GM04503 (cell line): ENCODE results near the gene JAGN1.
"Not testable (repeated sequence)": the region's sequence is repeated elsewhere in the genome, so short reads cannot be mapped to it uniquely, and the experiment has no call there.

ENCODE experiments used
- DNase-seq: peaks from one replicate; pipeline ENCODE4 v3.0.0-alpha.2; 2012; ENCODE audit warnings: low read depth

The JAGN1 gene

DNA sequence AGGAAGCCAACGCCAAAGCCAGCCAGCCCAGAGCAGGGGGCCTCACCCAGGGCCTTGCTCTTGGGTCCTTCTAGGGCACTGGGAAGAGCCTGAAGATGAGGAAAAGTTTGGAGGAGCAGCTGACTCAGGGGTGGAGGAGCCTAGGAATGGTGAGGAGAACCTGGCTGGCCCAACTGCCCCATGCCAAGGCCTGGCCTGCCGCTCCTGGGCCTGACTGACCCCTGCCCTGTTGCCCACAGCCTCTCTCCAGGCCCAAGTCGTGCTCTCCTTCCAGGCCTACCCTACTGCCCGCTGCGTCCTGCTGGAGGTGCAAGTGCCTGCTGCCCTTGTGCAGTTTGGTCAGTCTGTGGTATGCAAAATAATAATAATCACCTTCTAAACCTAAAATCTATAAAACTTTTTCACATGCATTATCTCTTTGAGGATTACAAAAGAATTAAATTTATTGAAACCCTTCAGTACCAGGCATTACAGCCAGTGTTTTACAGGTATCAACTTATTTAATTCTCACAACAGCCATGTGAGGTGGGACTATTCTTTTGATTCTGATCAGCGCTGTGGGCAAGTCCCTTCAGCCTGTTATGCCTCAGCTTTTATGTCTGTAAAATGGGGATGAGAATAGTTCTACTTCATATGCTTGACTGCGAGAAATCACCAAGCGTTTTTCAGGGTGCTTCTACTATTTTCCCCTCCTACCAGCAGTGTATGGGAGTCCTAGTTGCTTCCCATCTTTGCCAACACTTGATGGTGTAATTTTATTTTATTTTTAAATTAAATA is 28.0 kb downstream of the JAGN1 start:
- no peak for DNase-seq

DNA sequence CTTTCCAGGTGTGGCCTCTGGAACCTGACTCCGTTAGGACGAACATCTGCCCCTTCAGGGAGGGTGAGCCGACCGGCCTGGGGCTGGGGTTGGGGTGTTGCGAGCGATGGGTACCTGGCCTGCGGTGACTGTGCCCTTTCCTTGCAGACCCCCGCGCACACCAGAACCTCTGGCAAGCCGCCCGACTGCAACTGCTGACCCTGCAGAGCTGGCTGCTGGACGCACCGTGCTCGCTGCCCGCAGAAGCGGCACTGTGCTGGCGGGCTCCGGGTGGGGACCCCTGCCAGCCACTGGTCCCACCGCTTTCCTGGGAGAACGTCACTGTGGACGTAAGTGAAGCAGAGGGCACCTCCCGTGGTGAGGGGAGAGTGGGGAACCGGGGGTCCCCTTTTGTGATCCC is 37.7 kb downstream of the JAGN1 start:
- no peak for DNase-seq

DNA sequence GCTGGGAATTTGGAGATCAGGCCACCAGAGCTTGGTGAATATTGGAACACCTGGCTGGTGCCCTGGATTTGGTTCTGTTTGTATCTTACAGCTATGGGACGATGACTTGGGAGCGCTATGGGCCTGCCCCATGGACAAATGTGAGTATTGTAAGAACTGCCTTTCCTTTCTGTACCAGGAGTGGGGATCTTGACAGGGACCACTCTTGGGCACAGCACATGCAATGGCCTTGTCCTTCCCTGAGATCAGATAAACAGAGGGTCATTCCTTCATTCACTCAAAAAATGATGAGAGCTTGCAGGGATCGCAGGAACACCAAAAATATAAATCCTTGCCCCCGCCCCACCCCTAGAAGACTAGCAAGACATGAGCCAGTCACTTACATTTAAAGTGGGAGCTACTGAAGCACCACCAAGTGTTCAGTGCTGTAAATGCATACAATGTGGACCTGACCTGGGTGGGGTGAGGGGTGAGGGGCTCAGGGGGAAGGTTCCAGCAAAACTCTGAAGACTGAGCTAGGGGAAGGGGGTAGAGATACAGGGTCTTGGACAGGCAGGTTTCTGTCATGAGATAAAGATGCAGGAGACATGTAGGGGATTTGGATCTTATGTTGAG is 40.5 kb downstream of the JAGN1 start:
- DNase-seq, result no peak

DNA sequence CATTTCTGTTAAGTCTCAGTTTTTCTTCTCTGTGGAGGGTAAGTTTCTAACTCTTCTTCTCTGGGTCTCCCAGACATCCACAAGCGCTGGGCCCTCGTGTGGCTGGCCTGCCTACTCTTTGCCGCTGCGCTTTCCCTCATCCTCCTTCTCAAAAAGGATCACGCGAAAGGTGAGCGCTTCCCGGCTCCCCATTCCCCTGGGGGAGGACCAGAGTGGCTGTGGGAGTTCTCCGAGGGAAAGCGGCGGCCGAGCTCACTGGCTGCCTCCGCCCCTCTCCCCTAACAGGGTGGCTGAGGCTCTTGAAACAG is 42.1 kb downstream of the JAGN1 start:
- DNase-seq, result no peak

DNA sequence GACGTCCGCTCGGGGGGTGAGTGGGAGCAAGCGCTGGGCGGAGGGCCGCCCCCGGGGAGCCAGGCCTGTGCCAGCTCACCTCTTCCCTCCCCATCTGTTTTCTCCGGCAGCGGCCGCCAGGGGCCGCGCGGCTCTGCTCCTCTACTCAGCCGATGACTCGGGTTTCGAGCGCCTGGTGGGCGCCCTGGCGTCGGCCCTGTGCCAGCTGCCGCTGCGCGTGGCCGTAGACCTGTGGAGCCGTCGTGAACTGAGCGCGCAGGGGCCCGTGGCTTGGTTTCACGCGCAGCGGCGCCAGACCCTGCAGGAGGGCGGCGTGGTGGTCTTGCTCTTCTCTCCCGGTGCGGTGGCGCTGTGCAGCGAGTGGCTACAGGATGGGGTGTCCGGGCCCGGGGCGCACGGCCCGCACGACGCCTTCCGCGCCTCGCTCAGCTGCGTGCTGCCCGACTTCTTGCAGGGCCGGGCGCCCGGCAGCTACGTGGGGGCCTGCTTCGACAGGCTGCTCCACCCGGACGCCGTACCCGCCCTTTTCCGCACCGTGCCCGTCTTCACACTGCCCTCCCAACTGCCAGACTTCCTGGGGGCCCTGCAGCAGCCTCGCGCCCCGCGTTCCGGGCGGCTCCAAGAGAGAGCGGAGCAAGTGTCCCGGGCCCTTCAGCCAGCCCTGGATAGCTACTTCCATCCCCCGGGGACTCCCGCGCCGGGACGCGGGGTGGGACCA is 42.6 kb downstream of the JAGN1 start:
- DNase-seq, result no peak

DNA sequence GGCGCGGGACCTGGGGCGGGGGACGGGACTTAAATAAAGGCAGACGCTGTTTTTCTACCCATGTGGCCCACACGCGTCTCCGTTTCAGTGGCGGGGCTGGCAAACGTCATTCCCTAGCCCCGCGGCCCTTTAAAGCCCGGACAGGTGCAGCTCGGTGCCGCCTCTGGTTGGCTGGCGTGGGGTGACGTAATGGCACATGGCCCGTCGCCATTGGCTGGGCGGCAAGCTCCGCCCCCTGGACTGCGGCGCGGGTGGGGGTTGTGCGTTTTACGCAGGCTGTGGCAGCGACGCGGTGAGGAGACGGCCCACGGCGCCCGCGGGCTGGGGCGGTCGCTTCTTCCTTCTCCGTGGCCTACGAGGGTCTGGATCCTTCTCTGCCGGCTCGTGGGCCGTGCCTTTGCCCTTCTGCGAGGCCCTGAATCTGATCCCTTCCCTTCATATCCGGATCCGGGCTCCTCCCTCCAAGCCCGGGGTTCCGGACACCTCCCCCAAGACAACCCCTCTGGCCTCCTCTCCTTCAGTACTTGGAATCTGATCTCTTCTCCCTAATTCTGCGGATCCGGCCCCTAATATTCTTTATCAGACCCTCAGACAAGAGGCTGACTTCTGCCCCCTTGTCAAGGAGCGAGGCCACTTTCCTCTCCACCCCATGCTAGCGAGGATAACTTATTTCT is 43.3 kb downstream of the JAGN1 start, which contains the start of gene CRELD1:
Gene CRELD1, plus strand, starts transcription at position 274 of the 674 bp plus-strand sequence. CDS start 605 bp downstream, outside the sequence.
- no peak for DNase-seq

DNA sequence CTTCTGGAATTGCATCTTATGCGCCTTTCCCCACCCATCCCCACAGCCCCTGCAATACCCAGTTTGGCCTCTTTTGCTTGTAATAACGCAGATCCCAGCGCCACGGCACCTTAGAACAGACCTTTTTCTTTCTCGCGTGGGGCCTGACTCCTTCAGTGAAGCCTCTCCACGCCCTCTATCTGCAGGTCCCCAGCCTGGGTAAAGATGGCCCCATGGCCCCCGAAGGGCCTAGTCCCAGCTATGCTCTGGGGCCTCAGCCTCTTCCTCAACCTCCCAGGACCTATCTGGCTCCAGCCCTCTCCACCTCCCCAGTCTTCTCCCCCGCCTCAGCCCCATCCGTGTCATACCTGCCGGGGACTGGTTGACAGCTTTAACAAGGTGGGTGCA is 43.8 kb downstream of the JAGN1 start:
- no peak for DNase-seq

DNA sequence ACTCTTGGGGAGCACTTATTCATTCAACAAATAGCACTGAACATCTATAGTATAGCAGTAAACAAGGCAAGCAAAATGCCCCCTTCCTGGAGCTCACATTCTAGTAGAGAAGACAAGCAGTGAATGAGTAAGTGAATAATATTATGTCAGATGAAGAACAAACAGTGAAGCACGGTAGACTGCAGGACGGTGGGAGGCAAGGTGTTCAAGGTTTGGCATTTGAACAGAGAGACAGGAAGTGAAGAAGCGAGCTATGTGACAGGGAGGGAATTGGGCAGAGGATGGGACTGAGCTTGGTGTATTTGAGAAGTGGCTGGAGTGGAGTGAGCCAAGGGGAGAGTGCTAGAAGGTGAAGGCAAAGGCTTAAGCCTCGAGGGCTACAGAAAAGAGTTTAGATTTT is 44.6 kb downstream of the JAGN1 start:
- DNase-seq, result no peak

DNA sequence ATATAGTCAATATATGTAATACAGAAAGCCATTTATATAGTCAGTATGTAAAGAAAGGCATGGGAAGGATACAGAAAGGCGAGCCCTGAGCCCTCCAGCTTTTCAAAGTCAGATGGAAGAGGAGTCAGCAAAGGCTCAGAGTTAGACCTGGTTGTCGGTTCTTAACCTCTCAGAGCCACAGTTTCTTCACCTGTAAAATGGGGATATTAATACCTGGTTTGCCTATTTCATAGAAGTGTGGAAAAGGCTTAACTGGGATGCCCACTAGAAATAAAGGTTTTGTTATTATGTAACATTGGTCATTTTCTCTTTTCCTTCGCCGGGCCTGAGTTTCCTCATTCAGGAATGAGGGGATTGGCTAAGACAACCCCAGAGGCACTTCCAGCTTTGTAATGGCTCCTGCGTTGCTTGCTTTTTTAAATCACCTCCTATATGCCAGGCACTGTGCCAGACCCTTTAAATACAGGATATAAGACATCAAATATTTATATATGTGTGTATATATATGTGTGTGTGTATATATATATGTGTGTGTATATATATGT is 45.6 kb downstream of the JAGN1 start:
- no peak for DNase-seq

DNA sequence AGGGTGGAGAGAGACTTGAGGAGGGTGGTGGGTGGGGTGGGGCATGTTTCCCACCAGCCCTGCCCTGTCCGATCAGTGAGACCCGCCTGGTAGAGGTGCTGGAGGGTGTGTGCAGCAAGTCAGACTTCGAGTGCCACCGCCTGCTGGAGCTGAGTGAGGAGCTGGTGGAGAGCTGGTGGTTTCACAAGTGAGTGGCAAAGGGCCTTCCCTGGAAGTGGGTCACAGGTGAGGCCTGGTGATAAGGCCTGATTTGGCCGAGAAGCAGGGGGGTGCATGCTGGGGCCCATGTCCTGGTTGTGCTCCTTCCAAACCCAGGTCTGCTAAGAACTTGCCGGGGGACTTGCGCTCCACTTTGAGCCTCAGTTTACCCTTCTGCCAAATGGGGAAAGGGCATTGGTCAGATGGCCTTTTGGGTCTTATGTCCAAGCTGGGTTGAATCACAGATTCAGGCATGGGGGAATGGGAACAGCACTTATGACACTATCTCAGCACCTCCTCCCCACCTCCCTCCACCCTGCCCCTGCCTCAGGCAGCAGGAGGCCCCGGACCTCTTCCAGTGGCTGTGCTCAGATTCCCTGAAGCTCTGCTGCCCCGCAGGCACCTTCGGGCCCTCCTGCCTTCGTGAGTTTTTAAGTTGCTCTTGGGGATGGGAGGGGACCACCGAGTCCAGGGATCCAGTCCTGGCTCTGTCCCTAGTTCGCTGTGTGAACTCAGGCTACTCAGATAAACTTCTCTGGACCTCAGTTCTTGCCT is 47.3 kb downstream of the JAGN1 start:
- DNase-seq, result no peak

DNA sequence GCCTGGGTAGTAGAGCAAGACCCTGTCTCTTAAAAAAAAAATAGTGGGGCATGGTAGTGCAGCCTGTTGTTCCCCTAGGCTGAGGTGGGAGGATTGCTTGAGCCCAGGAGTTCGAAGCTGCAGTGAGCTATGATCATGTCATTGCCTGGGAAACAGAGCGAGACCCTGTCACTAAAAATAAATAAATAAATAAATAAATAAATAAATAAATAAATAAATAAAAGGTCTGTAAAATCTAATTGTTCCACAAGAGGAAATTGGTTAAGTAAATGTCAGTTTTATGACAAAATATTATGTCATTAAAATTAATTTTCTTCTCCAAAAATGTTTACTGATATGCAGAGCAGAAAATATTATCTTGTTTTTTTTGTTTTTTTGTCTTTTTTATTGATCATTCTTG is 48.6 kb downstream of the JAGN1 start:
- DNase-seq, result no peak

DNA sequence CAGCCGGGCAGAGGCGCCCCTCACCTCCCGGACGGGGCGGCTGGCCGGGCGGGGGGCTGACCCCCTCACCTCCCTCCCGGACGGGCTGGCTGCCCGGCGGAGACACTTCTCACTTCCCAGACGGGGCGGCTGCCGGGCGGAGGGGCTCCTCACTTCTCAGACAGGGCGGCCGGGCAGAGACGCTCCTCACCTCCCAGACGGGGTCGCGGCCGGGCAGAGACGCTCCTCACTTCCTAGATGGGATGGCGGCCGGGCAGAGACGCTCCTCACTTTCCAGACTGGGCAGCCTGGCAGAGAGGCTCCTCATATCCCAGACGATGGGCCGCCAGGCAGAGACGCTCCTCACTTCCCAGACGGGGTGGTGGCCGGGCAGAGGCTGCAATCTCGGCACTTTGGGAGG is 49.5 kb downstream of the JAGN1 start:
- DNase-seq, result not testable (repeated sequence)

DNA sequence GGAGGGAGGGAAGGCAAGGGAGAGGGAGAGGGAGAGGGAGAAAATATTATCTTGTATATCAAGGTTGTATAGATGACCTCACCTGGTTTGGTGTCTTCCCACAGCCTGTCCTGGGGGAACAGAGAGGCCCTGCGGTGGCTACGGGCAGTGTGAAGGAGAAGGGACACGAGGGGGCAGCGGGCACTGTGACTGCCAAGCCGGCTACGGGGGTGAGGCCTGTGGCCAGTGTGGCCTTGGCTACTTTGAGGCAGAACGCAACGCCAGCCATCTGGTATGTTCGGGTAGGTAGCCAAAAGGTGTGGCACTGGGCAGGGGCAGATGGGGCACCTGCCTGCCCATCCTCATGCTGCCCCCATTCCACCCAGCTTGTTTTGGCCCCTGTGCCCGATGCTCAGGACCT is 50.3 kb downstream of the JAGN1 start:
- no peak for DNase-seq

DNA sequence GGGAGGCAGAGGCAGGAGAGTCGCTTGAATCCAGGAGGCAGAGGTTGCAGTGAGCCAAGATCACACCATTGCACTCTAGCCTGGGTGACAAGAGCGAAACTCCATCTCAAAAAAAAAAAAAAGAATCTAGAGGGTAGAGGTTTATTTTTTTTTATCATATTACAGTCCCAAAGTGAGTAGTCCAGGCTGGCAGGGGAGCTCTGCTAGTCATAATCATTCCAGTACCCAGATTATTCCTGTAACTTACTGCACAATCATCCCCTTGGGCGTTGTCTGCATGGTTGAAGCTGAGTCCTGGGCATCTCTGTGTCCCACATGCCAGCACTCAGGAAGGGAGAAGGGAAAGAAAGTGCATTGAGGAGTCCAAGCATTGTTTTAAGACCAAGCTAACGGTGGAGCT is 51.8 kb downstream of the JAGN1 start:
- DNase-seq, result no peak

DNA sequence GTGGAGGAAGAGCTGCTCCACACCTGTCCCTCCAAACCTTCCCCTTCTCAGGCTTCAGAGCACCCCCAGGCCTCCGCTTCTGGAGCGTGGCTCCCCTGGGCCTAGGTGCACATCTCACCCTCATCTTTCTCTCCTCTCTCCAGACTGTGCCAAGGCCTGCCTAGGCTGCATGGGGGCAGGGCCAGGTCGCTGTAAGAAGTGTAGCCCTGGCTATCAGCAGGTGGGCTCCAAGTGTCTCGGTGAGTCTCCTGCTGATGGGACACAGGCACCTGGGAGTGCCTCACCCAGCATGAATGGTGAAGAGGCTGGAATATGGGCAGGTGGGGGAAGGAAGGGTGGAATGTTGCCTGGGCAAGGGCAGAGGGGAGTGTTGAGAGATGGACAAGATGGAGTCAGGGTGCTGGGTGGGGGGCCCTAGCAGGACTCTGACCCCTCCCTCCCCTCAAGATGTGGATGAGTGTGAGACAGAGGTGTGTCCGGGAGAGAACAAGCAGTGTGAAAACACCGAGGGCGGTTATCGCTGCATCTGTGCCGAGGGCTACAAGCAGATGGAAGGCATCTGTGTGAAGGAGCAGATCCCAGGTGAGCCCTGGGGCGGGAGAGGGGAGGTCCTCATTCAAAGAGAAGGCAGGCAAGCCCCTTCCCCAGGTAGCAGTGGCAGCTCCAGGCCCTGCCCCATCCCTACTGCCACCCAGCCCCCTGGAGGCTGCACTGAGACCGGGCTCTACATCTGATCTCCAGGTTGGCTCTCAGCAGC is 52.7 kb downstream of the JAGN1 start:
- DNase-seq, result no peak
